Large intestine (tissue), 3 donors: ENCODE results near the gene CTTNBP2. TPM values are rescaled to one million over a fixed set of nuclear protein-coding genes. Genes with fewer than 3 reads are reported as not detected.

Experiments used
- DNase-seq, 2 donors: peaks; one replicate each; pipeline versions ENCODE4 v3.0.0 to v3.0.0-alpha.2; 2013
- H3K27ac ChIP-seq: one replicate; pipeline ENCODE4 v1.5.1; 2013; ENCODE audit warnings: low read length
- H3K27me3 ChIP-seq: 2 replicates; pipeline ENCODE4 v1.6.1; 2013; ENCODE audit warnings: low read length; ENCODE audit not compliant: control insufficient read depth, insufficient read depth
- H3K36me3 ChIP-seq: 2 replicates; pipeline ENCODE4 v1.6.1; 2013; ENCODE audit warnings: low read length; ENCODE audit not compliant: control insufficient read depth, insufficient read depth
- H3K4me1 ChIP-seq: one replicate; pipeline ENCODE4 v1.6.1; 2013; ENCODE audit warnings: low read length; ENCODE audit not compliant: control insufficient read depth, insufficient read depth
- H3K4me3 ChIP-seq: one replicate; pipeline ENCODE4 v1.5.1; 2013; ENCODE audit warnings: low read length
- H3K9me3 ChIP-seq: one replicate; pipeline ENCODE4 v1.6.1; 2013; ENCODE audit warnings: mild to moderate bottlenecking, low read depth, low read length, moderate library complexity; ENCODE audit not compliant: control insufficient read depth
- WGBS: methylation state at CpG from one replicate; pipeline ENCODE4 v1.1.5; 2013; ENCODE audit warnings: low lambda C conversion rate; ENCODE audit not compliant: insufficient coverage; 5-methylcytosine and 5-hydroxymethylcytosine counted together
- polyA plus RNA-seq: library from polyadenylated mRNA; unstranded; fragments of 120-200 nt; gene quantifications from one replicate; pipeline ENCODE4 v1.2.1, GENCODE V29; 2013

The CTTNBP2 gene
- polyA plus RNA-seq, 1 donor: 4.6 TPM

DNA sequence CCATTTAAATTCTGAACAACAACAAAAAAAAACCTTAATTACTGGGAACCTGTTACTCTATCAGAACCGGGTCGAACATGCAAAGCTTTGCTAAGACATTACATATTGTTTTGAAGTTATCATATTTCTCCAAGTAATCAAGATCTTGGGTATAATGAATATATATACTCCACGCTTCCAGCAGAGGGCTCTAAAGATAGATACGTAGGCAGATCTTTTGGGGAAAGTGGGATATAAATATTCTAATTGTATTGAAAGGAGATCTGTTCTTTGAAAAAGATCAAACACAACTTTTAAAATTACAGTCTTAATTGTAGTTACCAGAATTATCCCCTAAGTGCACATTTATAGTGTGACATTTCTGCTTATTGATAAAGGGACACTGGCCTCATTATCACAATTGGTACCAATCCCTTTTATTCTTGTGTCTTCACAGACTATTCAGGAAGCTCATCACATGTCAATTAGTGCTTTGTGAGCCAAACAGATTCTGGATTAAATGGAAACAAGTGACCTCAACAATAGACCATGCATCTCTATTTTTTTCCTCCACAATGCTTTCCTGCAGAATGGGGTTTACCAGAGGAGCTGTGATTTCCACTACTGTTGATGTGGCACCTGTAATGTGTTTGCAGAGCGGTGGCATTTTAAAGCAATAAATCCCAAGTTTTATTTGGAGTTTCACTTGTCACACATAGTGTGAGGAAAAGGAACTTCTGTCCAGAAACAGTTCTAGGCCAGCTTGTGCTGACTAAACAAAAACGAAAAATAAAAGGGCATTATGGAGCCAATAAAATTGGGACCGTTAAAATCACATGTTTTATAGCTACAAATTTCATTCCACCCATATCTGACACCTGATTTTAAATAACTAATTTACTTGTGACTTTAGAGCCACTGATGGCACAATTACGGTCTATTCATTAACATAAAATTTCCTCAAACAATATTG is 122.4 kb downstream of the CTTNBP2 start:
- DNase-seq: no peak
- H3K36me3 ChIP-seq: no peaks in the 10 kb centered on the region
- no peaks in the 10 kb centered on the region for H3K27me3 ChIP-seq
- no peak overlapping the region for H3K27ac ChIP-seq
- no peaks in the 10 kb centered on the region for H3K4me1 ChIP-seq
- no peak overlapping the region for H3K4me3 ChIP-seq
- 46% methylated on average over 5 of the region's 8 CpGs for WGBS
- no peaks in the 10 kb centered on the region for H3K9me3 ChIP-seq

- 100% methylated on average over 1 of the region's 4 CpGs for WGBS
- Histone ChIP-seq H3K4me3 (no peak overlapping the region), H3K27ac (no peak overlapping the region), H3K9me3 (no peaks in the 10 kb centered on the region), H3K27me3 (no peaks in the 10 kb centered on the region), H3K4me1 (no peaks in the 10 kb centered on the region), H3K36me3 (no peaks in the 10 kb centered on the region)
- no peak for DNase-seq
These were observed 131.3 kb downstream of the CTTNBP2 start for GRCh38 chr7:117741962-117742361.

GRCh38 chr7:117739085-117739484 is 134.2 kb downstream of the CTTNBP2 start:
- Histone ChIP-seq H3K27ac (no peak overlapping the region), H3K9me3 (no peaks in the 10 kb centered on the region), H3K4me3 (no peak overlapping the region), H3K27me3 (no peaks in the 10 kb centered on the region), H3K36me3 (peaks cover 3% of the 10 kb centered on the region), H3K4me1 (no peaks in the 10 kb centered on the region)
- WGBS: 94% methylated on average over 2 of the region's 4 CpGs
- no peak for DNase-seq

- DNase-seq: no peak
- no peak overlapping the region for H3K27ac ChIP-seq
- H3K27me3 ChIP-seq: no peaks in the 10 kb centered on the region
- WGBS: 100% methylated on average over 3 of the region's 9 CpGs
- H3K4me3 ChIP-seq: no peak overlapping the region
- no peaks in the 10 kb centered on the region for H3K4me1 ChIP-seq
- peaks cover 3% of the 10 kb centered on the region for H3K36me3 ChIP-seq
- no peaks in the 10 kb centered on the region for H3K9me3 ChIP-seq
These were observed 135.3 kb downstream of the CTTNBP2 start for GRCh38 chr7:117737926-117738325.

DNA sequence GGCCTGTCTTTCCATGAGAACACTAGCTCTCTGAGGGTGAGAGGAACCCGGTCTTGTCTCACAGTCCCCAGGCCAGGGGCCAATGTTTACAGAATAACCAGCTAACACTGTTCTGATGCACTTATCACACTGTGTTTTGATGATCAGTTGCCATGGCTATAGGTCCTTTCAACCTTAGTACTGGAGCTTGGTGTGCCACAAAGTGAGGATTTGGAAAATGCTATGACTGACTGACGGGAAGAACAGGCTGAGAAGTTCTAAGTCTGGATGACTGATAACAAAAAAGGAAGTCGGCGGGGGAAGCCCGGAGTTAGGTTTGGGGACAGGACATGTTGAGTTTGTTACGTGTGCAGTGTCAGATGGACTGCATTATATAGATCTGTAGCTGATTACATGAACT is 141.8 kb downstream of the CTTNBP2 start:
- H3K27me3 ChIP-seq: no peaks in the 10 kb centered on the region
- H3K36me3 ChIP-seq: peaks cover 7% of the 10 kb centered on the region
- H3K9me3 ChIP-seq: no peaks in the 10 kb centered on the region
- peak in 1 of 2 donors; percentile 56 for DNase-seq
- no peak overlapping the region for H3K4me3 ChIP-seq
- no peak overlapping the region for H3K27ac ChIP-seq
- WGBS: 56% methylated on average over 4 of the region's 6 CpGs
- no peaks in the 10 kb centered on the region for H3K4me1 ChIP-seq

GRCh38 chr7:117730390-117730789 is 142.9 kb downstream of the CTTNBP2 start:
- DNase-seq: peak in 1 of 2 donors; percentile 14
- Histone ChIP-seq H3K27ac (no peak overlapping the region), H3K27me3 (no peaks in the 10 kb centered on the region), H3K9me3 (no peaks in the 10 kb centered on the region), H3K36me3 (peaks cover 7% of the 10 kb centered on the region), H3K4me3 (no peak overlapping the region), H3K4me1 (no peaks in the 10 kb centered on the region)
- WGBS: no CpG with 5 or more reads among the region's 3 CpGs

GRCh38 chr7:117728890-117729624 is 144.2 kb downstream of the CTTNBP2 start:
- 100% methylated on average over 1 of the region's 7 CpGs for WGBS
- Histone ChIP-seq H3K4me3 (no peak overlapping the region), H3K4me1 (no peaks in the 10 kb centered on the region), H3K27ac (no peak overlapping the region), H3K27me3 (no peaks in the 10 kb centered on the region), H3K36me3 (peaks cover 4% of the 10 kb centered on the region), H3K9me3 (no peaks in the 10 kb centered on the region)
- no peak for DNase-seq

DNA sequence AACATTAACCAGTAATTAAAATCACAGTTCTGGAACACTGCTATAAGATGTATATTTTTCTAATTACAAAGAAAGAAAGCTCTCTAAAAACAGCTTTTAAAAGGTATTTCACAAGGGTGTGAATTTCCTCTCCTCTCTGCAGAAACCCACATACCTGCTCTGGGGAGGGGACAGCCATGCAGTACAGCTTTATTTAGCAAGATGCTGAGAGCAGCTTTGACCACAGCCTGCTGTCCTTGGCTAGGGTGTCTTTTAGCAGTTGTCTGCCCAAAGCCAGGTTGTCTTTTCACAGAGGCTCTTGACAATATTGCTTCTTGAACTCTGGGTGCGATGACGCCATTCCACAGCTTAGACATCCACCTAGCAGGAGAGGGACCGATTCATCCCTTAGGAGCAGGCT is 148.3 kb downstream of the CTTNBP2 start:
- Histone ChIP-seq H3K36me3 (peaks cover 4% of the 10 kb centered on the region), H3K4me3 (no peak overlapping the region), H3K27ac (no peak overlapping the region), H3K9me3 (no peaks in the 10 kb centered on the region), H3K27me3 (no peaks in the 10 kb centered on the region), H3K4me1 (no peaks in the 10 kb centered on the region)
- 100% methylated on average over 3 of the region's 3 CpGs for WGBS
- DNase-seq: no peak

- WGBS: 100% methylated on average over 2 of the region's 3 CpGs
- no peaks in the 10 kb centered on the region for H3K27me3 ChIP-seq
- peaks cover 12% of the 10 kb centered on the region for H3K4me1 ChIP-seq
- H3K9me3 ChIP-seq: no peaks in the 10 kb centered on the region
- no peak for DNase-seq
- no peak overlapping the region for H3K27ac ChIP-seq
- no peak overlapping the region for H3K4me3 ChIP-seq
- H3K36me3 ChIP-seq: no peaks in the 10 kb centered on the region
These were observed 153.9 kb downstream of the CTTNBP2 start for GRCh38 chr7:117719377-117719776.

- peaks cover 12% of the 10 kb centered on the region for H3K4me1 ChIP-seq
- no peak for DNase-seq
- H3K4me3 ChIP-seq: no peak overlapping the region
- H3K9me3 ChIP-seq: no peaks in the 10 kb centered on the region
- no peaks in the 10 kb centered on the region for H3K36me3 ChIP-seq
- no peaks in the 10 kb centered on the region for H3K27me3 ChIP-seq
- 91% methylated on average over 1 of the region's 6 CpGs for WGBS
- H3K27ac ChIP-seq: no peak overlapping the region
These were observed 155.0 kb downstream of the CTTNBP2 start for GRCh38 chr7:117718116-117718835.
